ENCODE measurements around the gene TNFSF15. TPM values are rescaled to one million over a fixed set of nuclear protein-coding genes. Genes with fewer than 3 reads are reported as not detected.

The TNFSF15 gene
- total RNA-seq, 1 experiment from 2014 or later, result not detected

GRCh38 chr9:114828303-114828650 is 22.4 kb upstream of the TNFSF15 start:
- DNase-seq, result no peak
- Histone ChIP-seq H2AFZ (ENCODE audit: low read length) (no peak overlapping the region), H3K4me1 (ENCODE audit: insufficient read depth, low read length) (no peaks in the 10 kb centered on the region), H4K20me1 (ENCODE audit: control insufficient read depth, insufficient read depth, insufficient read length) (no peaks in the 10 kb centered on the region), H3K56ac (ENCODE audit: insufficient read length, low read depth, low read length) (no peak overlapping the region), H3K18ac (ENCODE audit: insufficient read length, low read depth, low read length) (no peak overlapping the region), H4K5ac (ENCODE audit: insufficient read length, low read depth, low read length) (no peak overlapping the region), H2AK5ac (ENCODE audit: insufficient read length, low read length) (no peak overlapping the region), H3K9me3 (ENCODE audit: control insufficient read depth, low read depth, low read length) (no peaks in the 10 kb centered on the region), H4K8ac (replicated peaks; ENCODE audit: insufficient read length, low read depth, low read length) (no peak overlapping the region), H2BK5ac (ENCODE audit: insufficient read length, low read length) (no peak overlapping the region), H2BK12ac (ENCODE audit: insufficient read length, low read depth, low read length) (no peak overlapping the region), H3K79me2 (ENCODE audit: insufficient read depth, low read length) (no peaks in the 10 kb centered on the region), H2BK20ac (ENCODE audit: low read depth, low read length, poor library complexity, severe bottlenecking) (no peak overlapping the region), H3K4ac (ENCODE audit: low read depth, low read length) (no peak overlapping the region), H3K23ac (ENCODE audit: insufficient read length, low read depth, low read length) (no peak overlapping the region), H3K23me2 (ENCODE audit: insufficient read length, low read depth, low read length, poor library complexity, severe bottlenecking) (no peaks in the 10 kb centered on the region), H3K4me2 (ENCODE audit: insufficient read depth, insufficient read length, low read length) (no peak overlapping the region), H3K14ac (ENCODE audit: insufficient read depth, low read length) (no peak overlapping the region), H3T11ph (ENCODE audit: low read length) (no peak overlapping the region), H2BK15ac (ENCODE audit: low read depth, low read length) (no peak overlapping the region), H4K91ac (ENCODE audit: insufficient read length, low read depth, low read length) (no peak overlapping the region), H2BK120ac (ENCODE audit: low read depth, low read length, poor library complexity, severe bottlenecking) (no peak overlapping the region), H3K79me1 (ENCODE audit: insufficient read depth, low read depth, low read length, poor library complexity, severe bottlenecking) (no peaks in the 10 kb centered on the region), H3K27me3 (ENCODE audit: insufficient read depth, low read length) (no peaks in the 10 kb centered on the region; the same call in 1 of the 2 replicates), H3K9ac (ENCODE audit: extremely low read depth, insufficient read length, low read length) (no peak overlapping the region), H3K27ac (ENCODE audit: insufficient read length, low read depth, low read length) (no peak overlapping the region)
- Mint-ChIP-seq H3K9me3 (peaks cover 0 to 6% of the 10 kb centered on the region in 2 experiments; a peak in 1 of 5 replicates), H3K36me3 (ENCODE audit: insufficient read depth in 1 of 3, low read depth in 3 of 3) (no peaks in the 10 kb centered on the region), H3K4me3 (no peak overlapping the region), H3K27ac (no peak overlapping the region), H3K4me1 (no peaks in the 10 kb centered on the region), H3K27me3 (ENCODE audit: low read depth) (peaks cover 63% of the 10 kb centered on the region)
- TF ChIP-seq, protein P1, sequence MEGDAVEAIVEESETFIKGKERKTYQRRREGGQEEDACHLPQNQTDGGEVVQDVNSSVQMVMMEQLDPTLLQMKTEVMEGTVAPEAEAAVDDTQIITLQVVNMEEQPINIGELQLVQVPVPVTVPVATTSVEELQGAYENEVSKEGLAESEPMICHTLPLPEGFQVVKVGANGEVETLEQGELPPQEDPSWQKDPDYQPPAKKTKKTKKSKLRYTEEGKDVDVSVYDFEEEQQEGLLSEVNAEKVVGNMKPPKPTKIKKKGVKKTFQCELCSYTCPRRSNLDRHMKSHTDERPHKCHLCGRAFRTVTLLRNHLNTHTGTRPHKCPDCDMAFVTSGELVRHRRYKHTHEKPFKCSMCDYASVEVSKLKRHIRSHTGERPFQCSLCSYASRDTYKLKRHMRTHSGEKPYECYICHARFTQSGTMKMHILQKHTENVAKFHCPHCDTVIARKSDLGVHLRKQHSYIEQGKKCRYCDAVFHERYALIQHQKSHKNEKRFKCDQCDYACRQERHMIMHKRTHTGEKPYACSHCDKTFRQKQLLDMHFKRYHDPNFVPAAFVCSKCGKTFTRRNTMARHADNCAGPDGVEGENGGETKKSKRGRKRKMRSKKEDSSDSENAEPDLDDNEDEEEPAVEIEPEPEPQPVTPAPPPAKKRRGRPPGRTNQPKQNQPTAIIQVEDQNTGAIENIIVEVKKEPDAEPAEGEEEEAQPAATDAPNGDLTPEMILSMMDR (conservative IDR thresholded peaks at IDR 0.05), result no peak
- no CpG with 5 or more reads among the region's 3 CpGs for WGBS (ENCODE audit: extremely low coverage, insufficient read length, low lambda C conversion rate)
